HL-60/S4 treated with retinoic acid at 250 ng/mL for 4 days and 3 days (cell line): Measurements from ENCODE around the gene FAM13C.
"Not testable (repeated sequence)": the region's sequence is repeated elsewhere in the genome, so short reads cannot be mapped to it uniquely, and the experiment has no call there.

Experiments used
- in situ Hi-C: fragments of 300-500 bp; cut with MboI; formaldehyde crosslinking; loops from 2 replicates; pipeline ENCODE4 v1.7.0; 2022; ENCODE audit warnings: low sequenced_read_pairs

The FAM13C gene

GRCh38 chr10:59239108-59239507, 123.2 kb downstream of the FAM13C start:
- in situ Hi-C loops = not testable (repeated sequence)

GRCh38 chr10:59237775-59238174, 124.6 kb downstream of the FAM13C start:
- in situ Hi-C loops = no loop called here

GRCh38 chr10:59236064-59236697, 126.2 kb downstream of the FAM13C start:
- in situ Hi-C loops = no loop called here

GRCh38 chr10:59234816-59235429, 127.4 kb downstream of the FAM13C start:
- in situ Hi-C loops = no loop called here

GRCh38 chr10:59234194-59234593, 128.2 kb downstream of the FAM13C start:
- in situ Hi-C loops = no loop called here

- in situ Hi-C loops = no loop called here
These were observed 132.9 kb downstream of the FAM13C start for GRCh38 chr10:59229441-59229840.

GRCh38 chr10:59227136-59227673, 135.1 kb downstream of the FAM13C start:
- in situ Hi-C loops = no loop called here

GRCh38 chr10:59225211-59225610, 137.1 kb downstream of the FAM13C start:
- in situ Hi-C loops = no loop called here

GRCh38 chr10:59223597-59223996, 138.8 kb downstream of the FAM13C start:
- in situ Hi-C loops = not testable (repeated sequence)

GRCh38 chr10:59222788-59223187, 139.6 kb downstream of the FAM13C start:
- in situ Hi-C loops = no loop called here

GRCh38 chr10:59216178-59216869, 146.0 kb downstream of the FAM13C start:
- in situ Hi-C loops = no loop called here

GRCh38 chr10:59214160-59214559, 148.2 kb downstream of the FAM13C start:
- in situ Hi-C loops = no loop called here

GRCh38 chr10:59212301-59212798, 150.0 kb downstream of the FAM13C start:
- in situ Hi-C loops = no loop called here

GRCh38 chr10:59206204-59206720, 156.1 kb downstream of the FAM13C start:
- in situ Hi-C loops = no loop called here
